Muscle layer of duodenum (tissue), 2 donors: ENCODE data around the gene BICRAL.
"Not testable (repeated sequence)": the region's sequence is repeated elsewhere in the genome, so short reads cannot be mapped to it uniquely, and the experiment has no call there.

Experiments
- H3K27ac ChIP-seq: one replicate; pipeline ENCODE4 v1.7.0; 2013; ENCODE audit warnings: mild to moderate bottlenecking, low read length
- H3K27me3 ChIP-seq: one replicate; pipeline ENCODE4 v1.7.0; 2013; ENCODE audit warnings: low read depth, mild to moderate bottlenecking, control low read depth, low read length
- H3K36me3 ChIP-seq, 2 donors: one replicate each; pipeline ENCODE4 v1.7.0; 2013; ENCODE audit warnings: low read length in 2 of 2, control low read depth in 1 of 2, mild to moderate bottlenecking in 1 of 2; ENCODE audit not compliant: insufficient read depth in 2 of 2, control insufficient read depth in 1 of 2
- H3K4me1 ChIP-seq, 2 donors: one replicate each; pipeline ENCODE4 v1.7.0; 2013; ENCODE audit warnings: low read length in 2 of 2, mild to moderate bottlenecking in 2 of 2, control low read depth in 1 of 2, moderate library complexity in 1 of 2; ENCODE audit not compliant: insufficient read depth in 2 of 2, control insufficient read depth in 1 of 2
- H3K4me3 ChIP-seq, 2 donors: one replicate each; pipeline ENCODE4 v1.7.0; 2013; ENCODE audit warnings: low read length in 2 of 2, low read depth in 1 of 2, mild to moderate bottlenecking in 1 of 2
- H3K9me3 ChIP-seq, 2 donors: one replicate each; pipeline ENCODE4 v1.7.0; 2013; ENCODE audit warnings: low read length in 2 of 2, control low read depth in 1 of 2, mild to moderate bottlenecking in 1 of 2; ENCODE audit not compliant: control insufficient read depth in 1 of 2
- donor health status: healthy.

The BICRAL gene

GRCh38 chr6:42860036-42860435 lies 78.2 kb downstream of the BICRAL start:
- no peaks in the 10 kb centered on the region for H3K27me3 ChIP-seq
- H3K36me3 ChIP-seq, result peaks cover 40 to 72% of the 10 kb centered on the region in 2 donors
- no peak overlapping the region for H3K4me3 ChIP-seq
- H3K27ac ChIP-seq, result no peak overlapping the region
- no peaks in the 10 kb centered on the region for H3K9me3 ChIP-seq
- no peaks in the 10 kb centered on the region for H3K4me1 ChIP-seq

GRCh38 chr6:42860481-42860880 lies 78.6 kb downstream of the BICRAL start:
- no peaks in the 10 kb centered on the region for H3K27me3 ChIP-seq
- no peak overlapping the region for H3K27ac ChIP-seq
- H3K4me3 ChIP-seq, result no peak overlapping the region
- H3K9me3 ChIP-seq, result no peaks in the 10 kb centered on the region
- no peaks in the 10 kb centered on the region for H3K4me1 ChIP-seq
- H3K36me3 ChIP-seq, result peaks cover 38 to 72% of the 10 kb centered on the region in 2 donors

GRCh38 chr6:42864602-42865001 lies 82.8 kb downstream of the BICRAL start:
- no peak overlapping the region for H3K4me3 ChIP-seq
- no peaks in the 10 kb centered on the region for H3K4me1 ChIP-seq
- H3K9me3 ChIP-seq, result no peaks in the 10 kb centered on the region
- H3K27ac ChIP-seq, result no peak overlapping the region
- peaks cover 40 to 70% of the 10 kb centered on the region in 2 donors for H3K36me3 ChIP-seq
- no peaks in the 10 kb centered on the region for H3K27me3 ChIP-seq

GRCh38 chr6:42870145-42870936 lies 88.5 kb downstream of the BICRAL start:
- Histone ChIP-seq H3K4me3 (no peak overlapping the region), H3K9me3 (no peaks in the 10 kb centered on the region), H3K36me3 (peaks cover 15 to 36% of the 10 kb centered on the region in 2 donors), H3K27ac (no peak overlapping the region), H3K27me3 (no peaks in the 10 kb centered on the region), H3K4me1 (no peaks in the 10 kb centered on the region)

GRCh38 chr6:42871711-42872110 lies 89.9 kb downstream of the BICRAL start:
- Histone ChIP-seq H3K4me3 (no peak overlapping the region), H3K27me3 (no peaks in the 10 kb centered on the region), H3K9me3 (no peaks in the 10 kb centered on the region), H3K36me3 (peaks cover 10 to 27% of the 10 kb centered on the region in 2 donors), H3K4me1 (no peaks in the 10 kb centered on the region), H3K27ac (no peak overlapping the region)

GRCh38 chr6:42873313-42873712 lies 91.5 kb downstream of the BICRAL start:
- H3K4me1 ChIP-seq, result no peaks in the 10 kb centered on the region
- no peak overlapping the region for H3K27ac ChIP-seq
- no peaks in the 10 kb centered on the region for H3K9me3 ChIP-seq
- H3K4me3 ChIP-seq, result no peak overlapping the region
- peaks cover 0 to 15% of the 10 kb centered on the region in 2 donors for H3K36me3 ChIP-seq
- H3K27me3 ChIP-seq, result no peaks in the 10 kb centered on the region

GRCh38 chr6:42877695-42878094 lies 95.8 kb downstream of the BICRAL start:
- H3K27ac ChIP-seq, result no peak overlapping the region

GRCh38 chr6:42879372-42880239 lies 97.8 kb downstream of the BICRAL start, which contains the start of gene RPL7L1:
Gene RPL7L1, plus strand, starts transcription at chr6:42879616. Its CDS starts 295 bp downstream, at chr6:42879911.
- no peaks in the 10 kb centered on the region for H3K9me3 ChIP-seq
- peak within 1 kb of the TSS; percentile 98 for H3K27ac ChIP-seq
- no peaks in the 10 kb centered on the region for H3K27me3 ChIP-seq
- peaks cover 11 to 20% of the 10 kb centered on the region in 2 donors for H3K36me3 ChIP-seq
- H3K4me1 ChIP-seq, result peaks cover 0 to 10% of the 10 kb centered on the region in 2 donors
- peak within 1 kb of the TSS; percentile 73 to 100 for H3K4me3 ChIP-seq

More at GRCh38 chr6:42877695-42878094, 95.8 kb downstream of the BICRAL start:
- H3K27me3 ChIP-seq, result no peaks in the 10 kb centered on the region
- peaks cover 0 to 10% of the 10 kb centered on the region in 2 donors for H3K4me1 ChIP-seq
- H3K9me3 ChIP-seq, result no peaks in the 10 kb centered on the region
- H3K4me3 ChIP-seq, result no peak overlapping the region
- peaks cover 0 to under 1% of the 10 kb centered on the region in 2 donors for H3K36me3 ChIP-seq

- H3K27ac ChIP-seq, result peak overlapping the region; percentile 98
- not testable (repeated sequence) for H3K27me3 ChIP-seq, H3K9me3 ChIP-seq
- H3K4me3 ChIP-seq, result peak overlapping the region; percentile 73 to 100
- peaks cover 0 to 10% of the 10 kb centered on the region in 2 donors for H3K4me1 ChIP-seq
- H3K36me3 ChIP-seq, result peaks cover 16 to 25% of the 10 kb centered on the region in 2 donors
Measured at GRCh38 chr6:42880240-42880817, 98.5 kb downstream of the BICRAL start.

GRCh38 chr6:42880871-42881270 lies 99.0 kb downstream of the BICRAL start:
- not testable (repeated sequence) for H3K27me3 ChIP-seq, H3K9me3 ChIP-seq
- peak overlapping the region; percentile 73 to 100 for H3K4me3 ChIP-seq
- H3K36me3 ChIP-seq, result peaks cover 21 to 31% of the 10 kb centered on the region in 2 donors
- peaks cover 0 to 10% of the 10 kb centered on the region in 2 donors for H3K4me1 ChIP-seq
- H3K27ac ChIP-seq, result peak overlapping the region; percentile 98

- Histone ChIP-seq H3K36me3 (peaks cover 23 to 46% of the 10 kb centered on the region in 2 donors), H3K4me3 (no peak overlapping the region), H3K27ac (no peak overlapping the region), H3K4me1 (peaks cover 0 to 11% of the 10 kb centered on the region in 2 donors), H3K27me3 (no peaks in the 10 kb centered on the region), H3K9me3 (no peaks in the 10 kb centered on the region)
Measured at GRCh38 chr6:42885702-42886101, 103.8 kb downstream of the BICRAL start.
